Skeletal muscle satellite cell (primary cell): ENCODE data around the gene TBX10.
"Not testable (repeated sequence)": the region's sequence is repeated elsewhere in the genome, so short reads cannot be mapped to it uniquely, and the experiment has no call there.

Source experiments
- H3K27me3 ChIP-seq: 2 replicates; pipeline ENCODE4 v1.7.0; 2013; ENCODE audit warnings: low read length; ENCODE audit not compliant: control insufficient read depth, insufficient read depth
- H3K36me3 ChIP-seq: 2 replicates; pipeline ENCODE4 v1.7.0; 2013; ENCODE audit warnings: mild to moderate bottlenecking, control low read depth, low read length; ENCODE audit not compliant: insufficient read depth
- H3K4me1 ChIP-seq: 2 replicates; pipeline ENCODE4 v1.7.0; 2013; ENCODE audit warnings: low read length; ENCODE audit not compliant: control insufficient read depth, insufficient read depth
- H3K4me2 ChIP-seq: 2 replicates; pipeline ENCODE4 v1.7.0; 2013; ENCODE audit warnings: mild to moderate bottlenecking, low read length
- H3K4me3 ChIP-seq: 2 replicates; pipeline ENCODE4 v1.7.0; 2013; ENCODE audit warnings: low read length
- H3K9ac ChIP-seq: 2 replicates; pipeline ENCODE4 v1.7.0; 2013; ENCODE audit warnings: mild to moderate bottlenecking, low read depth, low read length, moderate library complexity
- H3K9me3 ChIP-seq: replicated peaks from 2 replicates; pipeline ENCODE4 v1.7.0; 2013; ENCODE audit warnings: mild to moderate bottlenecking, control low read depth, low read length

The TBX10 gene

GRCh38 chr11:67592880-67593564 is 46.5 kb downstream of the TBX10 start:
- peaks cover 2% of the 10 kb centered on the region for H3K36me3 ChIP-seq
- H3K4me1 ChIP-seq: no peaks in the 10 kb centered on the region
- H3K9me3 ChIP-seq: no peaks in the 10 kb centered on the region
- H3K4me3 ChIP-seq: no peak overlapping the region
- peaks cover 12% of the 10 kb centered on the region for H3K27me3 ChIP-seq
- H3K9ac ChIP-seq: no peak overlapping the region
- H3K4me2 ChIP-seq: no peak overlapping the region

- not testable (repeated sequence) for H3K4me3 ChIP-seq, H3K9ac ChIP-seq, H3K9me3 ChIP-seq, H3K4me2 ChIP-seq, H3K4me1 ChIP-seq, H3K27me3 ChIP-seq
- H3K36me3 ChIP-seq: peaks cover 31% of the 10 kb centered on the region
These were observed 50.6 kb downstream of the TBX10 start for GRCh38 chr11:67588899-67589415.

- Histone ChIP-seq H3K4me2 (no peak overlapping the region), H3K27me3 (peaks cover 1% of the 10 kb centered on the region), H3K4me1 (peaks cover 10% of the 10 kb centered on the region), H3K9ac (no peak overlapping the region), H3K9me3 (no peaks in the 10 kb centered on the region), H3K36me3 (peaks cover 31% of the 10 kb centered on the region), H3K4me3 (no peak overlapping the region)
These were observed 51.4 kb downstream of the TBX10 start for GRCh38 chr11:67588136-67588503.

- H3K9ac ChIP-seq: no peak overlapping the region
- peaks cover 7% of the 10 kb centered on the region for H3K27me3 ChIP-seq
- peaks cover 31% of the 10 kb centered on the region for H3K36me3 ChIP-seq
- no peaks in the 10 kb centered on the region for H3K9me3 ChIP-seq
- H3K4me1 ChIP-seq: peaks cover 10% of the 10 kb centered on the region
- H3K4me2 ChIP-seq: no peak overlapping the region
- no peak overlapping the region for H3K4me3 ChIP-seq
These were observed 52.9 kb downstream of the TBX10 start for GRCh38 chr11:67586568-67587250.

- H3K27me3 ChIP-seq: peaks cover 15% of the 10 kb centered on the region
- peaks cover 31% of the 10 kb centered on the region for H3K36me3 ChIP-seq
- no peak overlapping the region for H3K9ac ChIP-seq
- H3K9me3 ChIP-seq: no peaks in the 10 kb centered on the region
- peak overlapping the region; percentile 93 for H3K4me2 ChIP-seq
- peaks cover 10% of the 10 kb centered on the region for H3K4me1 ChIP-seq
- no peak overlapping the region for H3K4me3 ChIP-seq
These were observed 53.7 kb downstream of the TBX10 start for GRCh38 chr11:67585911-67586310.

- H3K4me3 ChIP-seq: peak overlapping the region; percentile 85
- H3K9ac ChIP-seq: peak overlapping the region; percentile 89
- H3K27me3 ChIP-seq: peaks cover 19% of the 10 kb centered on the region
- no peaks in the 10 kb centered on the region for H3K9me3 ChIP-seq
- H3K4me1 ChIP-seq: peaks cover 10% of the 10 kb centered on the region
- peak overlapping the region; percentile 93 for H3K4me2 ChIP-seq
- H3K36me3 ChIP-seq: peaks cover 31% of the 10 kb centered on the region
These were observed 54.4 kb downstream of the TBX10 start for GRCh38 chr11:67584881-67585873.

- H3K4me1 ChIP-seq: peaks cover 16% of the 10 kb centered on the region
- H3K36me3 ChIP-seq: peaks cover 31% of the 10 kb centered on the region
- peaks cover 25% of the 10 kb centered on the region for H3K27me3 ChIP-seq
- H3K9me3 ChIP-seq: no peaks in the 10 kb centered on the region
- H3K4me3 ChIP-seq: peak overlapping the region; percentile 85
- H3K9ac ChIP-seq: peak overlapping the region; percentile 89
- peak overlapping the region; percentile 93 for H3K4me2 ChIP-seq
These were observed 55.2 kb downstream of the TBX10 start for GRCh38 chr11:67584205-67584880.

GRCh38 chr11:67583247-67584204 is 56.0 kb downstream of the TBX10 start, which contains the start of gene GSTP1:
Gene GSTP1, plus strand, starts transcription at chr11:67583812. Its CDS starts 32 bp downstream, at chr11:67583844.
- Histone ChIP-seq H3K9ac (peak within 1 kb of the TSS; percentile 89), H3K4me1 (peaks cover 16% of the 10 kb centered on the region), H3K9me3 (no peaks in the 10 kb centered on the region), H3K4me3 (peak within 1 kb of the TSS; percentile 85), H3K27me3 (peaks cover 31% of the 10 kb centered on the region), H3K4me2 (peak within 1 kb of the TSS; percentile 93), H3K36me3 (peaks cover 31% of the 10 kb centered on the region)

- H3K9me3 ChIP-seq: no peaks in the 10 kb centered on the region
- H3K36me3 ChIP-seq: peaks cover 25% of the 10 kb centered on the region
- H3K4me3 ChIP-seq: no peak overlapping the region
- no peak overlapping the region for H3K9ac ChIP-seq
- peaks cover 16% of the 10 kb centered on the region for H3K4me1 ChIP-seq
- peaks cover 46% of the 10 kb centered on the region for H3K27me3 ChIP-seq
- no peak overlapping the region for H3K4me2 ChIP-seq
These were observed 57.6 kb downstream of the TBX10 start for GRCh38 chr11:67582011-67582410.

- H3K9me3 ChIP-seq: no peaks in the 10 kb centered on the region
- peaks cover 20% of the 10 kb centered on the region for H3K36me3 ChIP-seq
- no peak overlapping the region for H3K4me2 ChIP-seq
- no peak overlapping the region for H3K4me3 ChIP-seq
- peaks cover 16% of the 10 kb centered on the region for H3K4me1 ChIP-seq
- peaks cover 51% of the 10 kb centered on the region for H3K27me3 ChIP-seq
- H3K9ac ChIP-seq: no peak overlapping the region
These were observed 58.1 kb downstream of the TBX10 start for GRCh38 chr11:67581469-67581868.
